ENCODE results near the gene GYPE.
"Not testable (repeated sequence)": the region's sequence is repeated elsewhere in the genome, so short reads cannot be mapped to it uniquely, and the experiment has no call there.

The GYPE gene

GRCh38 chr4:143905440-143905839 lies at the start of gene GYPE:
TSS of gene GYPE (minus strand) at chr4:143905559. CDS start at chr4:143905507, 52 bp downstream.
- in situ Hi-C loops (cut with HindIII; ENCODE audit: low sequenced_read_pairs) = not testable (repeated sequence)

GRCh38 chr4:143951458-143951972 lies 46.2 kb upstream of the GYPE start:
- in situ Hi-C loops (cut with HindIII; ENCODE audit: low sequenced_read_pairs) = not testable (repeated sequence)

- in situ Hi-C loops (cut with HindIII; ENCODE audit: low sequenced_read_pairs) = not testable (repeated sequence)
These were observed 45.6 kb upstream of the GYPE start for GRCh38 chr4:143950967-143951366.

GRCh38 chr4:143950185-143950584 lies 44.8 kb upstream of the GYPE start:
- in situ Hi-C loops (cut with HindIII; ENCODE audit: low sequenced_read_pairs) = not testable (repeated sequence)

GRCh38 chr4:143947493-143947892 lies 42.1 kb upstream of the GYPE start:
- in situ Hi-C loops (cut with HindIII; ENCODE audit: low sequenced_read_pairs) = not testable (repeated sequence)

- in situ Hi-C loops (cut with HindIII; ENCODE audit: low sequenced_read_pairs) = not testable (repeated sequence)
These were observed 35.3 kb upstream of the GYPE start for GRCh38 chr4:143940708-143941107.

- in situ Hi-C loops (cut with HindIII; ENCODE audit: low sequenced_read_pairs) = no loop called here
These were observed 34.2 kb upstream of the GYPE start for GRCh38 chr4:143939528-143939927.

GRCh38 chr4:143938890-143939289 lies 33.5 kb upstream of the GYPE start:
- in situ Hi-C loops (cut with HindIII; ENCODE audit: low sequenced_read_pairs) = not testable (repeated sequence)

- in situ Hi-C loops (cut with HindIII; ENCODE audit: low sequenced_read_pairs) = no loop called here
These were observed 15.8 kb upstream of the GYPE start for GRCh38 chr4:143921181-143921580.

GRCh38 chr4:143916485-143916884 lies 11.1 kb upstream of the GYPE start:
- in situ Hi-C loops (cut with HindIII; ENCODE audit: low sequenced_read_pairs) = not testable (repeated sequence)

- in situ Hi-C loops (cut with HindIII; ENCODE audit: low sequenced_read_pairs) = not testable (repeated sequence)
These were observed 7.1 kb upstream of the GYPE start for GRCh38 chr4:143912478-143912877.

GRCh38 chr4:143911528-143912417 lies 6.4 kb upstream of the GYPE start:
- in situ Hi-C loops (cut with HindIII; ENCODE audit: low sequenced_read_pairs) = not testable (repeated sequence)

- in situ Hi-C loops (cut with HindIII; ENCODE audit: low sequenced_read_pairs) = not testable (repeated sequence)
These were observed 5.5 kb upstream of the GYPE start for GRCh38 chr4:143910906-143911305.

- in situ Hi-C loops (cut with HindIII; ENCODE audit: low sequenced_read_pairs) = not testable (repeated sequence)
These were observed 2.5 kb upstream of the GYPE start for GRCh38 chr4:143907811-143908210.

- in situ Hi-C loops (cut with HindIII; ENCODE audit: low sequenced_read_pairs) = not testable (repeated sequence)
These were observed 928 bp downstream of the GYPE start for GRCh38 chr4:143904431-143904830.

GRCh38 chr4:143890323-143890722 lies 15.0 kb downstream of the GYPE start:
- in situ Hi-C loops (cut with HindIII; ENCODE audit: low sequenced_read_pairs) = not testable (repeated sequence)

GRCh38 chr4:143888189-143888588 lies 17.2 kb downstream of the GYPE start:
- in situ Hi-C loops (cut with HindIII; ENCODE audit: low sequenced_read_pairs) = not testable (repeated sequence)

GRCh38 chr4:143884965-143885364 lies 20.4 kb downstream of the GYPE start:
- in situ Hi-C loops (cut with HindIII; ENCODE audit: low sequenced_read_pairs) = not testable (repeated sequence)

- in situ Hi-C loops (cut with HindIII; ENCODE audit: low sequenced_read_pairs) = no loop called here
These were observed 21.8 kb downstream of the GYPE start for GRCh38 chr4:143883529-143883928.

- in situ Hi-C loops (cut with HindIII; ENCODE audit: low sequenced_read_pairs) = no loop called here
These were observed 22.5 kb downstream of the GYPE start for GRCh38 chr4:143882892-143883291.

GRCh38 chr4:143879561-143879960 lies 25.8 kb downstream of the GYPE start:
- in situ Hi-C loops (cut with HindIII; ENCODE audit: low sequenced_read_pairs) = not testable (repeated sequence)

GRCh38 chr4:143875357-143875756 lies 30.0 kb downstream of the GYPE start:
- in situ Hi-C loops (cut with HindIII; ENCODE audit: low sequenced_read_pairs) = not testable (repeated sequence)
